ENCODE results near the gene TTC39A.

The TTC39A gene

DNA sequence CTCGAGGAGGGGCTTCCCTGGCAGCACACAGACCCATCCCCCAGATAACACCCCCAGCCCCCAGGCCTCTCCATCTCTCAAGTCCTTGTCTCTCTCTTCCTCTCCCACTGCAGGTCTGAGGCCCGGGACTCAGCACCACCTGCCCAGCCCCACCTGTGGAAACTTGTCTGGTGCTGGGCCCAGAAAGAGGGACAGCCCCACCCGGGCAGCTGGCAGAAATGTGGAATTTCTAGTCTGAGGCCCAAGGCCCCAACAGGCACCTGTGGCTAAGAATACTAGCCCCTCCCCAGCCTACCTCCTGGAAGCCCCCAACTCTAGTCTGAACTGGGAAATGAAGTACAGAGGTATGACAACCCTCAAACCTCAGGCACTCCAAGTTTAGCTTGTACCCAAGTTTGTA lies 15.4 kb downstream of the TTC39A start:
- Histone ChIP-seq H3K4me1 (ENCODE audit: insufficient read depth, low read length) (peaks cover 10% of the 10 kb centered on the region; the same call in 1 of the 2 replicates), H3K9me3 (ENCODE audit: control insufficient read depth, insufficient read depth, low read length) (no peaks in the 10 kb centered on the region), H3K9ac (ENCODE audit: low read depth, low read length) (no peak overlapping the region), H3K36me3 (ENCODE audit: insufficient read depth, low read length) (no peaks in the 10 kb centered on the region)

- H3K9ac ChIP-seq (ENCODE audit: low read depth, low read length), result no peak overlapping the region
- no peaks in the 10 kb centered on the region for H3K9me3 ChIP-seq (ENCODE audit: control insufficient read depth, insufficient read depth, low read length)
- H3K4me1 ChIP-seq (ENCODE audit: insufficient read depth, low read length), result peaks cover 10% of the 10 kb centered on the region; the same call in 1 of the 2 replicates
- H3K36me3 ChIP-seq (ENCODE audit: insufficient read depth, low read length), result no peaks in the 10 kb centered on the region
Observed at GRCh38 chr1:51313961-51314777, 16.2 kb downstream of the TTC39A start.

DNA sequence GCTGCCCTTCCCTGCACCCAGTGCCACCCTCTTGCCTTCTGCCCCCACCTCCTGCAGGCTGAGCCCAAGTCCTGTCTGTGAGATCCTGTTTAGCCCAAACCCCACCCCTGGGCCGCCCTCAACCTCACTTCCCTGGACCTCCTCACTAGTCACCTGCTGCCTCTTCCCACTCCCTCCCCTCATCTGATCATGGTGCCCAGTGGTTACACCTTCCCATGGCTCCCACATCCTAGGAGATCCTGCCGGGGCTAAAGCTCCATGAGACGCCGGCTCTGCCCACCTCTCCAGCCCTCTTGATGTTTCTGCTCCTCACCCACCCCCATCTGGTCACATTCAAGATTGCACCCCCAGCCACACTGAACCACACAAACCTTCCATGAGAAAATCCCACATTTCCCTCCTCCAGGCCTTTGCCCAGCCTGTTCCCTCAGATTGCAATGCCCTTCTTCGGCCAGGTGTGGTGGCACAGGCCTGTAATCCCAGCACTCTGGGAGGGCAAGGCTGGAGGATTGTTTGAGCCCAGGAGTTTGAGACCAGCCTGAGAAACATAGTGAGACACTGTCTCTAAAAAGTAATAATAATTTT lies 17.0 kb downstream of the TTC39A start:
- Histone ChIP-seq H3K36me3 (ENCODE audit: insufficient read depth, low read length) (no peaks in the 10 kb centered on the region), H3K4me1 (ENCODE audit: insufficient read depth, low read length) (peaks cover 10% of the 10 kb centered on the region; the same call in 1 of the 2 replicates), H3K9ac (ENCODE audit: low read depth, low read length) (no peak overlapping the region), H3K9me3 (ENCODE audit: control insufficient read depth, insufficient read depth, low read length) (no peaks in the 10 kb centered on the region)

- H3K9me3 ChIP-seq (ENCODE audit: control insufficient read depth, insufficient read depth, low read length), result no peaks in the 10 kb centered on the region
- peaks cover 10% of the 10 kb centered on the region; the same call in 1 of the 2 replicates for H3K4me1 ChIP-seq (ENCODE audit: insufficient read depth, low read length)
- no peaks in the 10 kb centered on the region for H3K36me3 ChIP-seq (ENCODE audit: insufficient read depth, low read length)
- H3K9ac ChIP-seq (ENCODE audit: low read depth, low read length), result no peak overlapping the region
Observed at GRCh38 chr1:51312718-51313117, 17.6 kb downstream of the TTC39A start.

GRCh38 chr1:51311826-51312225 lies 18.5 kb downstream of the TTC39A start:
- no peaks in the 10 kb centered on the region for H3K36me3 ChIP-seq (ENCODE audit: insufficient read depth, low read length)
- no peak overlapping the region for H3K9ac ChIP-seq (ENCODE audit: low read depth, low read length)
- H3K4me1 ChIP-seq (ENCODE audit: insufficient read depth, low read length), result peaks cover 10% of the 10 kb centered on the region; the same call in 1 of the 2 replicates
- no peaks in the 10 kb centered on the region for H3K9me3 ChIP-seq (ENCODE audit: control insufficient read depth, insufficient read depth, low read length)

DNA sequence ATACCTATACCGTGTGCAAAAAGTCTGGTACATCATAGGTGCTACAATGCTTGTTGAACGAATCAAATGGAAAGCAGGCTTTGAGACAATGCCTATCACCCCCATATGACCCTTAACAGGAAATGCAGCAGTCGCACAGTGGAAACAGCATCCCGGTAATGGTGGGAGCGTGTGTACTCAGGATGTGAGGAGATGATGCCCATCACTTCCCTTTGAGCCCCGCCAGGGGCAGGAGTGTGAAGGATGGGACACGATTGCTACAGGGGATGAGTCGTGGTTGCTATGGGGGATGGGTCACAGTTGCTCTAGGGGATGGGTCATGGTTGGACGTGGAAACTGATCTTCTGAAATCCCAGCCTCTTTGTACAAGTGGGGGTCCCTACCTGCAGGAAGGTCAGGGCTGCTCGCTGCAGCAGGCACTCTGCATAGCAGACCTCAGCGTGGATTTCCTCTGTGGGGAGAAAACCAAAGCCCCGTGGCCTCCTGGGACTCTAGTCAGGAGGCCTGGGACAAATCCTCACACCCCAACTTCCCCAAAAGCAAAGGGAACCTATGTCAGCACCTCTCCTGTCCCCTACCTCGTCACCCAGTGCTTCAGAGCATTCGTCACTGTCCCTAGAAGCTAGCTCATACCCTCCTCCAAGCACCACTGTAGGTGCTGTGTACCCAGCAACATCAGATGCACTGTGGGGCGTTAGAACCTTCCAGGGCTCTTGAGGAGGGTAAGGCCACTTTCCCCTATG lies 19.3 kb downstream of the TTC39A start:
- peaks cover 10% of the 10 kb centered on the region; the same call in 1 of the 2 replicates for H3K4me1 ChIP-seq (ENCODE audit: insufficient read depth, low read length)
- no peak overlapping the region for H3K9ac ChIP-seq (ENCODE audit: low read depth, low read length)
- H3K9me3 ChIP-seq (ENCODE audit: control insufficient read depth, insufficient read depth, low read length), result no peaks in the 10 kb centered on the region
- H3K36me3 ChIP-seq (ENCODE audit: insufficient read depth, low read length), result no peaks in the 10 kb centered on the region

GRCh38 chr1:51309291-51309690 lies 21.1 kb downstream of the TTC39A start:
- no peaks in the 10 kb centered on the region for H3K36me3 ChIP-seq (ENCODE audit: insufficient read depth, low read length)
- no peaks in the 10 kb centered on the region for H3K9me3 ChIP-seq (ENCODE audit: control insufficient read depth, insufficient read depth, low read length)
- peaks cover 5% of the 10 kb centered on the region; the same call in 1 of the 2 replicates for H3K4me1 ChIP-seq (ENCODE audit: insufficient read depth, low read length)
- no peak overlapping the region for H3K9ac ChIP-seq (ENCODE audit: low read depth, low read length)

DNA sequence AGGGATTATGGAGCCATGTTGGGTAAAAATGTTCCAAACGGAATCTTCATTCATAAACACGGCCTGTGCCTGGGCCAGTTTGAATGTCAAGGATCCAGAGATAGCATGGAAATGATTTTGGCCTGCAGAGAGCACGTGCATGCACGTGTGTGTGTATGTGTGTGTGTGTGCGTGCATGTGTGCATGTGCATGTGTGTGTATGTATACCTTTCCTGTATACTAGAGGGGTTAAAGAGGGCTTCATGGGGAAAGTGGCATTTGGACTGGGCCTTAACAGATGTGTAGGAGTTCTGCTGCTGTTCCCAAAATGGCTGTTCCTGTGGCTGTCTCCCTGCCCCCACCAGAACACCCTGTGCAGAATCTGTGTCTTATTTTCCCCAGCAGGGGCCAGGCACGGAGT lies 21.7 kb downstream of the TTC39A start:
- Histone ChIP-seq H3K9ac (ENCODE audit: low read depth, low read length) (no peak overlapping the region), H3K9me3 (ENCODE audit: control insufficient read depth, insufficient read depth, low read length) (no peaks in the 10 kb centered on the region), H3K36me3 (ENCODE audit: insufficient read depth, low read length) (no peaks in the 10 kb centered on the region), H3K4me1 (ENCODE audit: insufficient read depth, low read length) (no peaks in the 10 kb centered on the region)

GRCh38 chr1:51306950-51307349 lies 23.4 kb downstream of the TTC39A start:
- Histone ChIP-seq H3K9ac (ENCODE audit: low read depth, low read length) (no peak overlapping the region), H3K4me1 (ENCODE audit: insufficient read depth, low read length) (no peaks in the 10 kb centered on the region), H3K9me3 (ENCODE audit: control insufficient read depth, insufficient read depth, low read length) (no peaks in the 10 kb centered on the region), H3K36me3 (ENCODE audit: insufficient read depth, low read length) (no peaks in the 10 kb centered on the region)

- Histone ChIP-seq H3K4me1 (ENCODE audit: insufficient read depth, low read length) (no peaks in the 10 kb centered on the region), H3K9ac (ENCODE audit: low read depth, low read length) (no peak overlapping the region), H3K9me3 (ENCODE audit: control insufficient read depth, insufficient read depth, low read length) (no peaks in the 10 kb centered on the region), H3K36me3 (ENCODE audit: insufficient read depth, low read length) (0 out of 2 replicates have a peak, but pooled peaks cover 2% of the 10 kb centered on the region)
Observed at GRCh38 chr1:51305371-51305823, 25.0 kb downstream of the TTC39A start.

DNA sequence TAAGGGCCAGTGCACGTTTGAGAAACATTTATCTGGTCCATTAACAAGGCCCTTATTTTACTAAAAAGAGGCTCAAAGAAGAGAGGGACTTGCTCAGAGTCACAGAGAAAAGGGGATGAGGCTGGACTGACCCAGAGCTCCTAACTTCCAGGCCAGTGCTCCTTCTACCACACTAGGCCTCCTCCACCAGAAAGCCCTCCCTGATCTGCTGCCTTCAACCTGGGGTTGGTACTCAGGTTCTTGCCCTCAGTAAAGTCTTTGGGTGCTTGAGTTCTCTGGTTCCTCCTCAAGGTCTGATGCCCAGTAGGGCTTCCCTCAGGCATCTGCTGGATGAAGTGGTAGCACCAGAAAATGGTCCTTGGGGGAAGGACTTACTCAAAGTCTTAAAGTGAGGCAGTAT lies 26.0 kb downstream of the TTC39A start:
- Histone ChIP-seq H3K9me3 (ENCODE audit: control insufficient read depth, insufficient read depth, low read length) (no peaks in the 10 kb centered on the region), H3K9ac (ENCODE audit: low read depth, low read length) (no peak overlapping the region), H3K4me1 (ENCODE audit: insufficient read depth, low read length) (no peaks in the 10 kb centered on the region), H3K36me3 (ENCODE audit: insufficient read depth, low read length) (0 out of 2 replicates have a peak, but pooled peaks cover 2% of the 10 kb centered on the region)

DNA sequence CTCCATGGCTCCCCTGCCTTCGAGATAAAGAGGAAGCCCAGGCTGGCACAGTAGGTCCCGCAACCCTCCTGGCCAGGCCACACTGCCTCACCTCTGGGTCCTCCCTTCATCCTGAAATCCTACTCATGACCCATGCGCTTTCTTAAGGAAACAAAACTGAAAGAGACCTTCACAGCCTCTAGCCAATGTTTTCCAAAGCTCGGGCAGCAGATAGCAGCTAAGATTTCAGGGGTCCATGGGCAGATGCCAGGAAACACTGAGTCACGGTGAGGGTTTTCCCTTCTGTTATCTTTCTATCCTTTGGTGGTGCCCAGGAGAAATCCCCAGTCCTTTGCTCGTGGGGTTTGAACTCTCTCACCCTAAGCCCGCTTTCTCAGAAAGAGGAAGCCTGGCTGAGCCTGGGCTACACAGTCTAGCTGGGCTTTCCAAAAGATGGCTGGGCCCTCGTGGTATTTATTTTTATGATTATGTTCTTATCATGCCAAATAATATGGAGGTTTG lies 26.6 kb downstream of the TTC39A start:
- no peak overlapping the region for H3K9ac ChIP-seq (ENCODE audit: low read depth, low read length)
- 0 out of 2 replicates have a peak, but pooled peaks cover 2% of the 10 kb centered on the region for H3K36me3 ChIP-seq (ENCODE audit: insufficient read depth, low read length)
- H3K9me3 ChIP-seq (ENCODE audit: control insufficient read depth, insufficient read depth, low read length), result no peaks in the 10 kb centered on the region
- no peaks in the 10 kb centered on the region for H3K4me1 ChIP-seq (ENCODE audit: insufficient read depth, low read length)

- Histone ChIP-seq H3K9me3 (ENCODE audit: control insufficient read depth, insufficient read depth, low read length) (no peaks in the 10 kb centered on the region), H3K4me1 (ENCODE audit: insufficient read depth, low read length) (no peaks in the 10 kb centered on the region), H3K9ac (ENCODE audit: low read depth, low read length) (no peak overlapping the region), H3K36me3 (ENCODE audit: insufficient read depth, low read length) (0 out of 2 replicates have a peak, but pooled peaks cover 2% of the 10 kb centered on the region)
Observed at GRCh38 chr1:51303315-51303714, 27.0 kb downstream of the TTC39A start.

DNA sequence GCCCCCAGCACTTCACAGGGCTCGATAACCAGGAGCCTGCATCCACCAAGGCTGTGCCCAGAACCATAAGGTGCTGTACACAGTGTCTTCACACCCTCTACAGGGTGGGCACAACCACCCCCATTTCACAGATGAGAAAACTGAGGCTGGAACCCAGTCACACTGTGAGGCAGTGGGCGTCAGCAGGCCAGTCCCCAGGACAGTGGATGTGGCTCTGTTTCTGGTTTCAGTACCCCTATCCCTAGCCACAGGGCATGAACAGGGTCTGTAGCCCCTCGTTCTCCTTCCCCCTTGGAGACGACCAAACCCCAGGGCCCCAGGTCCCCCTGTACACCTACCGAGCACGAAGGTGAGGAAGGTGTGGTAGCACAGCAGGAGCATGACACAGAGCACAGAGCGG lies 27.6 kb downstream of the TTC39A start:
- H3K4me1 ChIP-seq (ENCODE audit: insufficient read depth, low read length), result no peaks in the 10 kb centered on the region
- H3K36me3 ChIP-seq (ENCODE audit: insufficient read depth, low read length), result 0 out of 2 replicates have a peak, but pooled peaks cover 2% of the 10 kb centered on the region
- no peaks in the 10 kb centered on the region for H3K9me3 ChIP-seq (ENCODE audit: control insufficient read depth, insufficient read depth, low read length)
- no peak overlapping the region for H3K9ac ChIP-seq (ENCODE audit: low read depth, low read length)

Measured in ES-I3 (cell line).